ENCODE results near the gene FNBP1. TPM values are rescaled to one million over a fixed set of nuclear protein-coding genes. Genes with fewer than 3 reads are reported as not detected.

Gene FNBP1
- total RNA-seq, 1 experiment from 2014 or later = 80.7 TPM

- CTCF ChIA-PET = no interaction called here
- peak in 1 of 2 experiments; percentile 43 for DNase-seq
- no peaks in the 10 kb centered on the region for H3K9me3 ChIP-seq (ENCODE audit: insufficient read depth, low read depth)
- no peak overlapping the region for H2AFZ ChIP-seq
- TF ChIP-seq CTCF (conservative IDR thresholded peaks at IDR 0.05) (no peak), EZH2 (IDR thresholded peaks at IDR 0.05; ENCODE audit: low read depth) (no peak)
- H3K4me1 ChIP-seq (replicated peaks; ENCODE audit: insufficient read depth) = peaks cover 17% of the 10 kb centered on the region
- POLR2A ChIA-PET (ENCODE audit: unreplicated experiment) = no interaction called here
- H3K4me3 ChIP-seq = no peak overlapping the region
- H3K36me3 ChIP-seq (ENCODE audit: low read depth) = no peaks in the 10 kb centered on the region
- H3K27ac ChIP-seq = peak overlapping the region; percentile 56
- peaks cover 7% of the 10 kb centered on the region; the same call in 1 of the 2 replicates for H4K20me1 ChIP-seq (ENCODE audit: insufficient read depth)
- H3K4me2 ChIP-seq = peak overlapping the region; percentile 44
- BruUV-seq (replicated peaks) = no TSS peak
- H3K9me2 ChIP-seq (ENCODE audit: insufficient read depth) = no peaks in the 10 kb centered on the region
- H3K79me2 ChIP-seq (ENCODE audit: low read depth) = peaks cover 91% of the 10 kb centered on the region
- intact Hi-C loops (cut with micrococcal nuclease; ENCODE audit: unreplicated experiment) = no loop called here
- peaks cover 13% of the 10 kb centered on the region; the same call in 1 of the 2 replicates for H3F3A ChIP-seq (ENCODE audit: insufficient read depth, low read depth)
- no peaks in the 10 kb centered on the region for H3K27me3 ChIP-seq (ENCODE audit: insufficient read depth, low read depth)
Observed at GRCh38 chr9:130036099-130036498, 6.9 kb downstream of the FNBP1 start.

- ChIA-PET POLR2A (ENCODE audit: unreplicated experiment) (no interaction called here), CTCF (no interaction called here)
- Histone ChIP-seq H3K9me3 (ENCODE audit: insufficient read depth, low read depth) (no peaks in the 10 kb centered on the region), H3K4me3 (no peak overlapping the region), H3K36me3 (ENCODE audit: low read depth) (no peaks in the 10 kb centered on the region), H3K4me1 (replicated peaks; ENCODE audit: insufficient read depth) (peaks cover 11% of the 10 kb centered on the region), H2AFZ (no peak overlapping the region), H3K4me2 (no peak overlapping the region), H3K9me2 (ENCODE audit: insufficient read depth) (no peaks in the 10 kb centered on the region), H3F3A (ENCODE audit: insufficient read depth, low read depth) (peaks cover 14% of the 10 kb centered on the region; the same call in 1 of the 2 replicates), H3K27me3 (ENCODE audit: insufficient read depth, low read depth) (no peaks in the 10 kb centered on the region), H4K20me1 (ENCODE audit: insufficient read depth) (peaks cover 7% of the 10 kb centered on the region; the same call in 1 of the 2 replicates), H3K79me2 (ENCODE audit: low read depth) (peaks cover 89% of the 10 kb centered on the region), H3K27ac (no peak overlapping the region)
- TF ChIP-seq CTCF (conservative IDR thresholded peaks at IDR 0.05) = no peak
- no peak for TF ChIP-seq EZH2 (IDR thresholded peaks at IDR 0.05; ENCODE audit: low read depth)
- no peak for DNase-seq
- BruUV-seq (replicated peaks) = no TSS peak
- intact Hi-C loops (cut with micrococcal nuclease; ENCODE audit: unreplicated experiment) = no loop called here
Observed at GRCh38 chr9:130034570-130034969, 8.4 kb downstream of the FNBP1 start.

GRCh38 chr9:130030651-130031127 is 12.3 kb downstream of the FNBP1 start:
- DNase-seq = no peak
- Histone ChIP-seq H3K4me2 (no peak overlapping the region), H3F3A (ENCODE audit: insufficient read depth, low read depth) (peaks cover 22% of the 10 kb centered on the region), H3K9me2 (ENCODE audit: insufficient read depth) (no peaks in the 10 kb centered on the region), H3K9me3 (ENCODE audit: insufficient read depth, low read depth) (no peaks in the 10 kb centered on the region), H3K4me3 (no peak overlapping the region), H3K4me1 (replicated peaks; ENCODE audit: insufficient read depth) (peaks cover 25% of the 10 kb centered on the region), H3K27ac (no peak overlapping the region), H3K27me3 (ENCODE audit: insufficient read depth, low read depth) (no peaks in the 10 kb centered on the region), H3K36me3 (ENCODE audit: low read depth) (no peaks in the 10 kb centered on the region), H4K20me1 (ENCODE audit: insufficient read depth) (no peaks in the 10 kb centered on the region), H3K79me2 (ENCODE audit: low read depth) (peaks cover 96% of the 10 kb centered on the region), H2AFZ (no peak overlapping the region)
- TF ChIP-seq CTCF (conservative IDR thresholded peaks at IDR 0.05) = no peak
- TF ChIP-seq EZH2 (IDR thresholded peaks at IDR 0.05; ENCODE audit: low read depth) = no peak
- POLR2A ChIA-PET (ENCODE audit: unreplicated experiment) = no interaction called here
- intact Hi-C loops (cut with micrococcal nuclease; ENCODE audit: unreplicated experiment) = no loop called here
- no TSS peak for BruUV-seq (replicated peaks)
- CTCF ChIA-PET = no interaction called here

Measured in PC-9 (cell line).